Astrocyte (in vitro differentiated cells and primary cell): ENCODE measurements around the gene FAM227B.

Experiments
- CTCF ChIP-seq: IDR thresholded peaks from 2 replicates; pipeline ENCODE4 v1.5.1; 2011; ENCODE audit warnings: low read depth, mild to moderate bottlenecking, inconsistent platforms, low read length, moderate library complexity; ENCODE audit not compliant: insufficient read depth
- EZH2 ChIP-seq: IDR thresholded peaks from 2 replicates; pipeline ENCODE4 v1.6.1; 2012; ENCODE audit warnings: mild to moderate bottlenecking, low read length, inconsistent platforms; ENCODE audit not compliant: insufficient read depth

GRCh38 chr15:49372366-49372765 is 248.3 kb downstream of the FAM227B start:
- TF ChIP-seq CTCF: no peak
- no peak for TF ChIP-seq EZH2
